KOPT-K1 (cell line): ENCODE measurements around the gene OR10AG1.

Experiments used
- H3K27ac ChIP-seq: fragments of 200-600 bp; sonication (generic); 2 replicates; pipeline ENCODE4 v1.5.1; 2016; ENCODE audit warnings: antibody characterized with exemption, mild to moderate bottlenecking, low read depth, low read length; ENCODE audit not compliant: poor library complexity, severe bottlenecking
- H3K36me3 ChIP-seq: fragments of 200-600 bp; sonication (generic); 2 replicates; pipeline ENCODE4 v1.5.1; 2017; ENCODE audit warnings: antibody characterized with exemption, mild to moderate bottlenecking, low read length, moderate library complexity; ENCODE audit not compliant: insufficient read depth
- H3K9me3 ChIP-seq: fragments of 200-600 bp; sonication (generic); 2 replicates; pipeline ENCODE4 v1.5.1; 2017; ENCODE audit warnings: antibody characterized with exemption, low read length, mild to moderate bottlenecking; ENCODE audit not compliant: insufficient read depth, poor library complexity, severe bottlenecking

Gene OR10AG1, protein sequence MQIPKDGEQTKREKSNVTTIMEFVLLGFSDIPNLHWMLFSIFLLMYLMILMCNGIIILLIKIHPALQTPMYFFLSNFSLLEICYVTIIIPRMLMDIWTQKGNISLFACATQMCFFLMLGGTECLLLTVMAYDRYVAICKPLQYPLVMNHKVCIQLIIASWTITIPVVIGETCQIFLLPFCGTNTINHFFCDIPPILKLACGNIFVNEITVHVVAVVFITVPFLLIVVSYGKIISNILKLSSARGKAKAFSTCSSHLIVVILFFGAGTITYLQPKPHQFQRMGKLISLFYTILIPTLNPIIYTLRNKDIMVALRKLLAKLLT

DNA sequence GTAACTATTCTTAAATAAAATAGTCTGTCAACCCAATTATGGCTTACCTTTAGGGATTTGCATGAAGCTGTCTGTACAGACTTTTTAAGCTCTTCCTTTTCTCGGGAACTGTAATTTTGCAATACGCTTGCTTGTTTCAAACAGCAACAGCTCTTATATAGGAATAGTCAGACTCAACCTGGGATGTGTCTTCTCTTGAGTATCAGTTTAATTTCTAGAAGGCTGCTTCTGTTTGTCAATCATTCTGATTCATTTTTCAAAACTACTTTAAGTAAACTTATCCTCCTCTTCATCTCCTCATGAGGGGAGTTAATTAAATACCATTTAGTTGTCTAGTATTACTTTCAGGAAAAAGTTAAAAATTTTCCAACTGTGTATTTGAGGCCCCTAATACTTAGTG is at the start of gene OR10AG1:
Gene OR10AG1, minus strand, starts transcription at position 101 of the 400 bp plus-strand sequence. Its CDS starts 38 bp downstream, at position 63.
- Histone ChIP-seq H3K9me3 (no peaks in the 10 kb centered on the region), H3K27ac (no peak within 1 kb of the TSS), H3K36me3 (no peaks in the 10 kb centered on the region)

DNA sequence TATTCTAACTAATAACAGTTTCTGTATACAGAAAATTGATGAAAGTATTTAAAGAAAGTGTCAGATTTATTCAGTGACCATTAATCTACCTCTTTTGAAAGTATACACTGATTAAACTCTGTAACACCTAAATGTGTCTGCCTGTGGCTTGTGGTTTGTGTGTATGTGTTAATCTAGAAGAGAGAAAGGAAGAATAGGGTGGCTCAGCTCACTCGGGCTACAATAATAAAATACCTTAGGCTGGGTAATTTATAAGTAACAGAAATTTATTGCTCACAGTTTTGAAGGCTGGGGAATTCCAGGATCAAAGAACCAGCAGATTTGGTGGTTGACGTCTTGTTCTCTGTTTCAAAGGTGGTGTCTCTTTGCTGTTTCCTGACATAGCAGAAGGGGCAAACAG is 44.1 kb upstream of the OR10AG1 start:
- H3K9me3 ChIP-seq: no peaks in the 10 kb centered on the region
- no peak overlapping the region for H3K27ac ChIP-seq
- no peaks in the 10 kb centered on the region for H3K36me3 ChIP-seq

DNA sequence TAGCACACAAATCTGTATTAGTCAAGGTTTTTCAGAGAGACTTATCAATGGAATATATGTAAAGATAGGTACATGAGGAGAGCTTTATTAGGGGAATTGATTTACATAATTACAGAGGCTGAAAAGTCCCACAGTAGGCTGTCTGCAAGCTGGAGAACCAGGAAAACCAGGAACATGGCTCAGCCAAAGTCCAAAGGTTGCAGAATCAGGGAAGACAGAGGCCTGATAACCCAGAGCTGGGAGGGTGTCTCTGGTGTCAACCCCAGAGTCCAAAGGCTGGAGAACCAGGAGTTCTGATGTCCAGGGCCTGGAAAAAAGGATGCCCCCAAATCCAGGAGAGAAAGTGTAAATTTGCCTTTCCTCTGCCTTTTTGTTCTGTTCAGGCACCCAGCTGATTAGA is 41.0 kb upstream of the OR10AG1 start:
- Histone ChIP-seq H3K27ac (no peak overlapping the region), H3K9me3 (no peaks in the 10 kb centered on the region), H3K36me3 (no peaks in the 10 kb centered on the region)

DNA sequence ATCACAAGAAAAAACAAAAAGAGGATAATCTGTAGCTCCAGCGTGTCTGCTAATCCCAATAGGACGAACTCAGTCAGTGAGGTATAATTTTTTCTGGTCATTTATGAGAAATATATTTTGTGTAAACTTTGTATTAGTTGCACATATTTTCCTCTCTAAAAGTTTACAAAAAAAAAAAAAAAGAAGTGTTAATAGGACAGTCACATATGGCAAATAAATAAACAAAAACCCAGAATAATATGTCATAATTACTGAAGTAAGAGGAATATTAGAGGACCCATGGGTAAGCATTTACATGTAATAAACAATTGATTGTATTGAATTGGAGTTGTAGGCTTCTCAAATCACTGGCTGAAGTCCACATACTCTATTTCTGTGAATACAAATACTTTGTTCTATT is 24.8 kb upstream of the OR10AG1 start, which contains the start of gene OR5F1:
Gene OR5F1, minus strand, starts transcription at position 101 of the 400 bp plus-strand sequence. Its CDS starts 0 bp downstream, at position 101.
- Histone ChIP-seq H3K9me3 (no peaks in the 10 kb centered on the region), H3K27ac (no peak within 1 kb of the TSS), H3K36me3 (no peaks in the 10 kb centered on the region)

DNA sequence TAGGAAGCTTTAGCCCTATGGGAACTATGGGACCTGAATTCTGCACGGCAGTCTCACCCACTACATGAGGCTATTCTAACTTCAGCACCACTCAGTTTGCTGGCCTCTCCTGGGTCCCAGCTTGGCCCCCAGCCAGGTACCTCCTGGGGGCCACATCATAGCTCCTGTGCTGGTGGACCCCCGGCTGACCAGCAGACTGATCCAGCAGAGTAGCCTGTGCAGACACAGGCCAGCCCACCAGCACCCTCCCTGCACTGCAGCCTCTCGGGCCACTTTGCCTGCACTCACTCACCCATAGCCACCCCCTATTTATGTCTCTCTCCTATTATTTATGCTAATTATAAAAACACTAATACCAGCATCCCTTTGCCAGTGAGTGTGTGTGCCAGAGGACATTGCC is 1.2 kb upstream of the OR10AG1 start:
- Histone ChIP-seq H3K36me3 (no peaks in the 10 kb centered on the region), H3K27ac (no peak overlapping the region), H3K9me3 (no peaks in the 10 kb centered on the region)

DNA sequence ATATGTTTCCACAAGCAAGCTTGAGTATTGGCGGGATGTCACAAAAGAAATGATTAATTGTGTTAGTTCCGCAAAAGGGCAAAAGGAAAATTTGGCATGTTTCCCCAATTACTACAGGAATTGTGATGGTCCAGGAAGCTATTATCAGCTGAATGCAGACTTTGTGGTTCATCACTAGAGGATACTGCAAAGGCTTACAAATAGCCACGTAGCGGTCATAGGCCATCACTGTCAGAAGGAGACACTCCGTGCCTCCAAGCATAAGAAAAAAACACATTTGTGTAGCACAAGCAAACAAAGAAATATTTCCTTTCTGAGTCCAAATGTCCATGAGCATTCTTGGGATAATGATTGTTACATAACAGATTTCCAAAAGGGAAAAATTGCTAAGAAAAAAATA is 1.8 kb downstream of the OR10AG1 start:
- Histone ChIP-seq H3K27ac (no peak overlapping the region), H3K36me3 (no peaks in the 10 kb centered on the region), H3K9me3 (no peaks in the 10 kb centered on the region)

DNA sequence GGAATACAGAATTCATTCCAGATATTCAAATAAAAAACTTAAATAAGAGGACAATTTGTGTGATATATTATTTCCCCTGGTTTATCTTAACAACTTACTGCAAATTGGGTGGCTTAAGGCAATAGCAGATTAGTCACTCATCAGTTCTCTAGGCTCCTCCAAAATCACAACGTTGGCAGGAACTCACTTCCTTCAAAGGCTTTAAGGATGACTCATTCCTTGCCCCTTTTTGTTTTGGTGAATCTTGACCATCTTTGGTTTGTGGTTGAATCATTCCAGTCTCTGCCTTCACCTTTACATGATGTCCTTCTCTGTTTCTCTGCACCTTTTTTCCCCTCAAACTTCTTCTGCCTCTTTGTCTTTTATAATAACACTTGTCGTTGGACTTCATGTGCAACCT is 3.4 kb downstream of the OR10AG1 start:
- no peaks in the 10 kb centered on the region for H3K9me3 ChIP-seq
- H3K36me3 ChIP-seq: no peaks in the 10 kb centered on the region

DNA sequence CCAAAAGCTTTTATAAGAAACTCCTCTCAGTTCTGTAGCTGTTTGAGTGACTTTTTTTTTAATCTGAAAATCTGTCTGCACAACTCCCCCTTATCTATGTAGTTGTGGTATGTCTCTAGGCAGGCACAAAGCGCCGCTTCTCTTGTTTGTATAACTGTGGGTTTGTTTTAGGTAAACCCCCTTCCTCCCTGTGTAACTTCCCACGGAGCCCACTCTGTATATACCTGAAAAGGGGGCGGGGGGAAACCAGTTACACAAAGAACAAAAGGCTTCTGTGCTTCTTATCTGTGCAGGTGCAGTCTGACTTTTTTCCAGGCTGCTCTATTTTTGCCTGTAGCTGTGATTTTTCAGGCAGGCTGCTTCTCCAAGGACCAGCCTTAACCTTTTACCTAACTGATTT is 13.2 kb downstream of the OR10AG1 start:
- H3K27ac ChIP-seq: no peak overlapping the region
- H3K9me3 ChIP-seq: no peaks in the 10 kb centered on the region
- H3K36me3 ChIP-seq: no peaks in the 10 kb centered on the region

More for the DNA sequence above, 3.4 kb downstream of the OR10AG1 start:
- no peak overlapping the region for H3K27ac ChIP-seq

DNA sequence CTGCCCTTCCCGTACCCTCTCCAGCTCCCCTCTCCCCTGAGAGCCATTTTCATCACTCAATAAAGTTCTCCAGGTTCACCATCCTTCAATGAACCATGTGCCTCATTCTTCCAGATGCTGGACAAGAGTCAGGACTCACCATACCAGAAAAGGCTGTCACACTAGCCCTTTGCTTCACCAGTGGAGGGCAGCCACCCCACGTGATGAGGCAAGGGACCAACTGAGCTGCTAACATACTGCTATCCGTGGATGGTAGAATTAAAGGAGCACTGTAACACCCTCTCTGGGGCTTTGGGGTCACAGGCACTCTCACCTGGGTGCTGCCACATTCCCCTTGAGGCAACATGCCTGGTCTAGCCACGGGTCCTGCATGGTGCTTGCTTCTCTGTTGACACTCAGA is 20.4 kb downstream of the OR10AG1 start:
- no peaks in the 10 kb centered on the region for H3K9me3 ChIP-seq
- no peak overlapping the region for H3K27ac ChIP-seq
- no peaks in the 10 kb centered on the region for H3K36me3 ChIP-seq

DNA sequence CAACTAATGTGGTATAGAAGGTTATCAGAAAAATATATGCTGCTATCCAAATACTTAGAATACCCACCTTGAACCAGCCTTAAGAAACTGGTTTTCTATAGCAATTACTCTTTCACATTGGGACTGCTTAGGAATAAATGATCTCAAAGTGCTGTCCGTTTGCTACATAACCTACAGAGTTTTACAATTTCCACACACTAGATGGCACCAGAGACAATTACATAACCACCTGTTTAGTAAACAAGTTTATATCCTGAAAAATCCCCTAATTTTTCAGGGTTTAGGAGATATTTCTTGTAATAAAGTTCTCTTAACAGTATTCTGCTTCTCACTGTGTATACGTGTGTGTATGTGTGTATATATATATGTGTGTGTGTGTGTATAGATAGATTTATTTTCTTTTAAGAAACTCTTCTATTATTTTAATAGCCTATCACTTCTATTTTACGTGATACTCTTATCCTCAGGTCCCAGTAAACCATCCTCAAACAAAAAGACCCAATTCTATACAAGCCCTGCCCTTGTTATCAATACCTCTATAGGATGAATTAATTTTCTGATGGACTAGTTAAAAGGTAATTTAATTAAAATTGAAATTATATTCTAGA is 26.9 kb downstream of the OR10AG1 start:
- no peak overlapping the region for H3K27ac ChIP-seq
- H3K9me3 ChIP-seq: no peaks in the 10 kb centered on the region

DNA sequence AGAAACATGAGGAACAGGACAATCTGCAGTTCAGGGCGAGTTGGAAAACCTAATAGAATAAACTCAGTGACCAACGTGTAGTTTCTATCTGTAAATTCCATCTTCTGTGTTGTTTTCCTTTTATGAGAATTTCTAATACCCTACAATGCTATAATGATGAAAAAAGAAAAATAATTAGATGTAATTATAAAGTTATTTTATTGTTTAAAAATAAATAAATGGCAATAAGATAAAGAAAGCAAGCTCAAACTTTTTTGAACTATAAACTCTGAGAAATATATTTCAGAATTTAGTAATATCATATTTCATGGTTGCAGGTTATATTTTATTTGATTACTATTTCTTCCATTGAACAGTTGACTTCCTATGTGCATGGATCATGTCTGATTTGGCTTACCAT is 33.4 kb downstream of the OR10AG1 start, which contains the start of gene OR5I1:
Gene OR5I1, minus strand, starts transcription at position 101 of the 400 bp plus-strand sequence. Its CDS starts 0 bp downstream, at position 101.
- no peaks in the 10 kb centered on the region for H3K9me3 ChIP-seq
- no peaks in the 10 kb centered on the region for H3K36me3 ChIP-seq
- H3K27ac ChIP-seq: no peak within 1 kb of the TSS

More for the DNA sequence above, 26.9 kb downstream of the OR10AG1 start:
- H3K36me3 ChIP-seq: no peaks in the 10 kb centered on the region

DNA sequence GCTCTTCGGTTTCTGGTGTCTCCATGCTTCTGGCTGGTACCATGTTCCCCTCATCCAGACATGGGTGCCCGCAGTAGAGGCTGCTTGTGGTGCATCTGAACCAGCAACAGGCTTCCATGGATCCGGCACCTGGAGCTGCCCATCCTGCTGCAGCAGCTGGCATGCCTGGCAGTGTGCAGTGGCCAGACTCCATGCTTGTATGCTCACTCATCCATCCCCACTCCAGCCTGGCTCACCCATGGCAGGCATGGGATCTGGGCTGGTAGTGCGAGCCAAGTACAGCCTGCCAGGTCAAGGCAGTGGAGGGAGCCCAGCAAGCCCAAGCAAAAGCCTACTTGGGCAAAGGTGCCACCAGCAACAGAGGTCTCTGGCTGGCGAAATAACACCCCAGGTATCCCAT is 49.2 kb downstream of the OR10AG1 start:
- Histone ChIP-seq H3K9me3 (no peaks in the 10 kb centered on the region), H3K27ac (no peak overlapping the region), H3K36me3 (no peaks in the 10 kb centered on the region)
